Activated CD8-positive, alpha-beta memory T cell treated with anti-CD3 and anti-CD28 coated beads, Interleukin-2, amount 50 U/mL, for 1 hour (primary cell): ENCODE results near the gene SAA4.
"Not testable (repeated sequence)": the region's sequence is repeated elsewhere in the genome, so short reads cannot be mapped to it uniquely, and the experiment has no call there.

Experiments used
- DNase-seq: peaks from one replicate; pipeline ENCODE4 v3.0.0-alpha.2; 2020; ENCODE audit errors: extremely low read depth

Gene SAA4

GRCh38 chr11:18236664-18237356 is at the start of gene SAA4:
Gene SAA4 (minus strand): TSS chr11:18236802. CDS start chr11:18235926, 876 bp downstream.
- DNase-seq = no peak

- no peak for DNase-seq
Measured at GRCh38 chr11:18285841-18286240, 49.2 kb upstream of the SAA4 start.

GRCh38 chr11:18282626-18283025 is 46.0 kb upstream of the SAA4 start:
- no peak for DNase-seq

GRCh38 chr11:18280438-18281045 is 43.9 kb upstream of the SAA4 start:
- no peak for DNase-seq

GRCh38 chr11:18277565-18278271 is 41.1 kb upstream of the SAA4 start:
- DNase-seq = no peak

- DNase-seq = no peak
Measured at GRCh38 chr11:18271206-18271605, 34.6 kb upstream of the SAA4 start.

GRCh38 chr11:18270102-18270501 is 33.5 kb upstream of the SAA4 start:
- no peak for DNase-seq

- DNase-seq = not testable (repeated sequence)
Measured at GRCh38 chr11:18269252-18269651, 32.6 kb upstream of the SAA4 start.

GRCh38 chr11:18267335-18268133 is 30.9 kb upstream of the SAA4 start:
- DNase-seq = not testable (repeated sequence)

GRCh38 chr11:18265949-18266348 is 29.3 kb upstream of the SAA4 start, which contains the start of gene SAA1:
Gene SAA1 (plus strand): TSS chr11:18266264. CDS start chr11:18266888, 624 bp downstream.
- DNase-seq = no peak

- DNase-seq = no peak
Measured at GRCh38 chr11:18264677-18265555, 28.3 kb upstream of the SAA4 start.

- no peak for DNase-seq
Measured at GRCh38 chr11:18264035-18264434, 27.4 kb upstream of the SAA4 start.

- not testable (repeated sequence) for DNase-seq
Measured at GRCh38 chr11:18262681-18263350, 26.2 kb upstream of the SAA4 start.

- DNase-seq = no peak
Measured at GRCh38 chr11:18261721-18262120, 25.1 kb upstream of the SAA4 start.

GRCh38 chr11:18259259-18259658 is 22.7 kb upstream of the SAA4 start:
- no peak for DNase-seq

- DNase-seq = no peak
Measured at GRCh38 chr11:18254781-18255361, 18.3 kb upstream of the SAA4 start.

GRCh38 chr11:18253778-18254338 is 17.3 kb upstream of the SAA4 start:
- DNase-seq = no peak

- DNase-seq = no peak
Measured at GRCh38 chr11:18253233-18253632, 16.6 kb upstream of the SAA4 start.

GRCh38 chr11:18248561-18248960 is 12.0 kb upstream of the SAA4 start, which contains the start of gene SAA2:
Gene SAA2 (minus strand): TSS chr11:18248668. CDS start chr11:18248011, 657 bp downstream.
- DNase-seq = no peak

GRCh38 chr11:18247191-18247581 is 10.6 kb upstream of the SAA4 start:
- not testable (repeated sequence) for DNase-seq
